Natural killer cell treated with Interleukin-12 subunit alpha and Interleukin-12 subunit beta and Interleukin-15 and Interleukin-18, amount 100 ng/mL, for 72 hours (primary cell): ENCODE results near the gene CACNG5. TPM values are rescaled to one million over a fixed set of nuclear protein-coding genes. Genes with fewer than 3 reads are reported as not detected.

Experiments used
- ATAC-seq, 2 donors: fragments of 150-1000 bp; cut with Tn5 transposase in 1 of 2; sonication (Bioruptor Pico), chemical (Tn5 transposase) in 1 of 2; 2 replicates each; pipeline ENCODE4 v1.10.0; 2021
- DNase-seq: peaks from one replicate; pipeline ENCODE4 v3.0.0; 2022; ENCODE audit warnings: low spot score
- H3K27ac Mint-ChIP-seq, 2 donors: 1 replicate in 1 of 2; 2 replicates in 1 of 2; pipeline ENCODE4 v1.8.0; 2022; ENCODE audit warnings: mixed read lengths in 2 of 2, mild to moderate bottlenecking in 1 of 2, moderate library complexity in 1 of 2
- H3K27me3 Mint-ChIP-seq, 2 donors: 1 replicate in 1 of 2; 2 replicates in 1 of 2; pipeline ENCODE4 v1.8.0; 2022; ENCODE audit warnings: mixed read lengths in 2 of 2
- H3K36me3 Mint-ChIP-seq: one replicate; pipeline ENCODE4 v1.8.0; 2022; ENCODE audit warnings: mixed read lengths
- H3K4me1 Mint-ChIP-seq, 2 donors: 1 replicate in 1 of 2; 2 replicates in 1 of 2; pipeline ENCODE4 v1.8.0; 2022; ENCODE audit warnings: low read depth in 2 of 2, mixed read lengths in 2 of 2, mild to moderate bottlenecking in 1 of 2
- H3K4me3 Mint-ChIP-seq: one replicate; pipeline ENCODE4 v1.8.0; 2022; ENCODE audit warnings: mixed read lengths
- H3K9me3 Mint-ChIP-seq: 2 replicates; pipeline ENCODE4 v1.8.0; 2022; ENCODE audit warnings: mixed read lengths
- total RNA-seq, 2 donors: library from RNA; stranded (reverse); gene quantifications; one replicate each; pipeline ENCODE4 v1.2.3, GENCODE V29; 2022

CACNG5 gene
- total RNA-seq, 2 donors from 2014 or later: not detected

DNA sequence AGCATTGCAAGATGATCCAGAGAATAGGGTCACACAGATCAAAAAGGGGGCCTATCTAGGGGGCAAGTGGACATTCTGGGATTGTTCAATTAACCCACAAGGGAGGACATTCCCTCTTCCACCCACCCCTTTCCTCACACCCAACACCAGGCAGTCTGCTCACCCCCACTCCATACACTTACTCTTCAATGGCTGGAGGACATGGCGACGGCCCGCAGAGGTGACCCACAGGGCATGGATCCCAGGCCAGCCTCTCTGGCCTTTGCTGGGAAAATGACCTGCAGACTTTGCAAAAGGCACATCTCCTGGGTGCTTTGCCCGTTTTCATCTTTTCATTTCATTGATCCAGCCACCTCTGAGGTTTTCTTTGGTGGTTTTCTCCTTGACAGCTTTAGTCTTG, 1.7 kb upstream of the CACNG5 start:
- no peak overlapping the region for H3K4me3 Mint-ChIP-seq
- DNase-seq (no peak), ATAC-seq (no peak)
- no peaks in the 10 kb centered on the region for H3K36me3 Mint-ChIP-seq
- H3K27ac Mint-ChIP-seq: no peak overlapping the region
- no peaks in the 10 kb centered on the region for H3K4me1 Mint-ChIP-seq
- H3K9me3 Mint-ChIP-seq: no peaks in the 10 kb centered on the region
- peaks cover 37 to 58% of the 10 kb centered on the region in 2 donors for H3K27me3 Mint-ChIP-seq

- peak; percentile 18 for DNase-seq
- ATAC-seq: no peak
- Mint-ChIP-seq H3K27ac (no peak overlapping the region), H3K4me1 (no peaks in the 10 kb centered on the region), H3K9me3 (no peaks in the 10 kb centered on the region), H3K4me3 (no peak overlapping the region), H3K27me3 (peaks cover 37 to 55% of the 10 kb centered on the region in 2 donors), H3K36me3 (no peaks in the 10 kb centered on the region)
Measured at GRCh38 chr17:66834426-66834918, 445 bp upstream of the CACNG5 start.

DNA sequence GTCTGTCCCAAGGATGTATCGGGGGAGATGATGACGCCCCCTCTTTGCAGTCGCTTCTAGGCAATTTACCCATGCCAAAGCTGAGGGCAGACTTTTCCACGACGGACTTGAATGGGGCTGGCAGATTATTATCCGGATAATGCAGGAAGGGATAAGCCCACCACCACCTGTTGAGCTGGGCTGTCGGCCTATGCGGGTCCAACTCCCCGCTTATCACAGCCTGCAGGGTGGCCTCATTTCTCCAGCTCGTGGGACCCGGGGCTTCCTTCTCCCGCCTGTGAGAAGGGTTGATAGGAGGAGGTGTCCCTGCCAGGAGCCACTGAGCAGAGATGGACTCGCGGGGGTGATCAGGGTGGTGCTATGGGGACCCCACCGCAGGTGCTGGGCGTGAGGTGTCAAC, 559 bp downstream of the CACNG5 start:
- peaks cover 31 to 50% of the 10 kb centered on the region in 2 donors for H3K27me3 Mint-ChIP-seq

DNA sequence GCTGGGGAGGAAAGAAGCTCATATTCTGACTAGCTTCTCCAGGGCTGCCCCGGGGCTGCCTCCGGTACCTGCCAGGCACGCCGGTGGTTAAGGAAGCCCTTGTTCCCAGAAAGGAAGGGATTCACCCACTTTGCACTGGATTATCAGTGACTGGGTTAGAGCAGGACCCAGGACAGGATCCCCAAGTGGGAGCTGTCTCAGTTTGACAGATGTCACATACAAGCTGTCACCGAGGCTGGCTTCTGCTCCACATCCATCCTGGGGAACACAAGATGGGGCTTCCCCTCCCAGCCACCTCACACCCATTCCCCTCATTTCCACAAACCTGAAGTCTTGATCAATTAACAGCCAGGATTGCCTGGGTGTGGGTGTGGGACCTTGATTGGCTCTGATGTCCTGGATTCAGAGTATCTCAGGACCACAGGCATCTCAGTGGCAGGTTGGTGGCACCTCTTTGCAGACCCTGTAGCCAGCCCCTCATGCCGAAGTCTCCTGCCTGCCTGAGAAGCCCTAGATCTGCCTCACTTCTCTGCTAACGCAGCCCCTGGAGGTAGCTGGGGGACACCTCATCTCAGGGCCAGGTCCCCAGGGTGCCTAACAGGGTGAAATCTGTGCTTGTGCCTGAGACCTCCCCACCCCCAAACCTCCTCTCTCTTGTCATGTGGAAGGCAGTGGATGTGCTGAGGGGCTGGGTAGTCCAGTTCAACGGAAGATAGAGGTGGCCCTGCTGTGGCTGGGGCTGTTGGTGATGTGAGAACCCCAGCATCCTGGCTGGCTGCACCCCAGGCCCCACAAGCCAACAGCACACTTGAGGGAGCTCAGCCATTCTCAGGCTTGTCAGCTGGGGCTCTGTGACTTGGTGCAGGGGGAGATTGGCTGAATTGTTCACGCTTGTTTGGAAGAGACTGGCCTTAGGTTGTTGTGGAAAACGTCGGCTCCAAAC, 1.4 kb downstream of the CACNG5 start:
- ATAC-seq (peak in 1 of 2 donors; percentile 8), DNase-seq (no peak)
- no peaks in the 10 kb centered on the region for H3K9me3 Mint-ChIP-seq
- no peak overlapping the region for H3K27ac Mint-ChIP-seq
- no peak overlapping the region for H3K4me3 Mint-ChIP-seq
- no peaks in the 10 kb centered on the region for H3K4me1 Mint-ChIP-seq
- peaks cover 30 to 44% of the 10 kb centered on the region in 2 donors for H3K27me3 Mint-ChIP-seq
- no peaks in the 10 kb centered on the region for H3K36me3 Mint-ChIP-seq

More for the DNA sequence above, 559 bp downstream of the CACNG5 start:
- DNase-seq (peak; percentile 39), ATAC-seq (no peak)
- no peak overlapping the region for H3K4me3 Mint-ChIP-seq
- no peaks in the 10 kb centered on the region for H3K4me1 Mint-ChIP-seq
- H3K36me3 Mint-ChIP-seq: no peaks in the 10 kb centered on the region
- no peak overlapping the region for H3K27ac Mint-ChIP-seq
- H3K9me3 Mint-ChIP-seq: no peaks in the 10 kb centered on the region

- no peaks in the 10 kb centered on the region for H3K4me1 Mint-ChIP-seq
- no peaks in the 10 kb centered on the region for H3K36me3 Mint-ChIP-seq
- H3K27ac Mint-ChIP-seq: no peak overlapping the region
- H3K27me3 Mint-ChIP-seq: peaks cover 22 to 35% of the 10 kb centered on the region in 2 donors
- DNase-seq (no peak), ATAC-seq (peak in 1 of 2 donors; percentile 25)
- no peak overlapping the region for H3K4me3 Mint-ChIP-seq
- H3K9me3 Mint-ChIP-seq: no peaks in the 10 kb centered on the region
Measured at GRCh38 chr17:66837226-66837625, 2.3 kb downstream of the CACNG5 start.

GRCh38 chr17:66837885-66838665, 3.2 kb downstream of the CACNG5 start:
- Mint-ChIP-seq H3K4me1 (no peaks in the 10 kb centered on the region), H3K4me3 (no peak overlapping the region), H3K27ac (no peak overlapping the region), H3K27me3 (peaks cover 19 to 32% of the 10 kb centered on the region in 2 donors), H3K9me3 (no peaks in the 10 kb centered on the region), H3K36me3 (no peaks in the 10 kb centered on the region)
- ATAC-seq: no peak
- DNase-seq: no peak

DNA sequence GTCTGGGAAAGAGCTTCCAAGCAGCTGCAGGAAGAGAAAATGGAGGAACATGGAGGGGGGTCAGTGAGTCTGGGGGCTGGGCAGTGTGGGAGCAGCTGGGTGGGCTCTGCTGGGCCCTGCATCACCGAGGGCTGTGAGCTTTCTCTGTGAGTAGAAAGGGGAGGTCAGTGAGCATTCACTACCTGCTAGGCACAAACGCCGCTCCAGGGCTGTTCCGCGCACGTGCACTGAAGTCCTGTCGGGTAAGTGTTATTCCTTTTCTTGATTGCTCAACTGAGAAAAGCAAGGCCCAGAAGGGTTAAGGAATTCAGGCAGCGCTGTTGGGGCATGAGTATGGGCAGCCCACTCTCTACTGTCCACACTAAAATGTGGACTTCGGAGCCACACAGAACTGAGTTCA, 4.7 kb downstream of the CACNG5 start:
- H3K36me3 Mint-ChIP-seq: no peaks in the 10 kb centered on the region
- ATAC-seq (no peak), DNase-seq (no peak)
- no peak overlapping the region for H3K4me3 Mint-ChIP-seq
- no peak overlapping the region for H3K27ac Mint-ChIP-seq
- H3K9me3 Mint-ChIP-seq: no peaks in the 10 kb centered on the region
- H3K27me3 Mint-ChIP-seq: peaks cover 13 to 16% of the 10 kb centered on the region in 2 donors
- no peaks in the 10 kb centered on the region for H3K4me1 Mint-ChIP-seq

GRCh38 chr17:66840061-66840460, 5.1 kb downstream of the CACNG5 start:
- Mint-ChIP-seq H3K36me3 (no peaks in the 10 kb centered on the region), H3K4me3 (no peak overlapping the region), H3K27me3 (peaks cover 16 to 17% of the 10 kb centered on the region in 2 donors), H3K4me1 (no peaks in the 10 kb centered on the region), H3K27ac (no peak overlapping the region), H3K9me3 (no peaks in the 10 kb centered on the region)
- DNase-seq (no peak), ATAC-seq (no peak)

GRCh38 chr17:66841328-66841727, 6.4 kb downstream of the CACNG5 start:
- peaks cover 16 to 19% of the 10 kb centered on the region in 2 donors for H3K27me3 Mint-ChIP-seq
- no peak for ATAC-seq

GRCh38 chr17:66841744-66842143, 6.8 kb downstream of the CACNG5 start:
- Mint-ChIP-seq H3K4me1 (no peaks in the 10 kb centered on the region), H3K27me3 (peaks cover 16 to 23% of the 10 kb centered on the region in 2 donors), H3K36me3 (no peaks in the 10 kb centered on the region), H3K9me3 (no peaks in the 10 kb centered on the region), H3K27ac (no peak overlapping the region), H3K4me3 (no peak overlapping the region)
- DNase-seq (no peak), ATAC-seq (no peak)

More at GRCh38 chr17:66841328-66841727, 6.4 kb downstream of the CACNG5 start:
- no peak for DNase-seq
- no peaks in the 10 kb centered on the region for H3K36me3 Mint-ChIP-seq
- H3K27ac Mint-ChIP-seq: no peak overlapping the region
- H3K4me3 Mint-ChIP-seq: no peak overlapping the region
- no peaks in the 10 kb centered on the region for H3K4me1 Mint-ChIP-seq
- H3K9me3 Mint-ChIP-seq: no peaks in the 10 kb centered on the region

- no peak for ATAC-seq
- Mint-ChIP-seq H3K4me1 (no peaks in the 10 kb centered on the region), H3K36me3 (no peaks in the 10 kb centered on the region), H3K9me3 (no peaks in the 10 kb centered on the region), H3K27me3 (peaks cover 12 to 24% of the 10 kb centered on the region in 2 donors), H3K4me3 (no peak overlapping the region), H3K27ac (no peak overlapping the region)
- no peak for DNase-seq
Measured at GRCh38 chr17:66842505-66842904, 7.6 kb downstream of the CACNG5 start.

GRCh38 chr17:66842959-66843358, 8.0 kb downstream of the CACNG5 start:
- H3K36me3 Mint-ChIP-seq: no peaks in the 10 kb centered on the region
- H3K27me3 Mint-ChIP-seq: peaks cover 8 to 24% of the 10 kb centered on the region in 2 donors
- DNase-seq: no peak
- no peak overlapping the region for H3K27ac Mint-ChIP-seq
- ATAC-seq: no peak
- H3K4me3 Mint-ChIP-seq: no peak overlapping the region
- no peaks in the 10 kb centered on the region for H3K4me1 Mint-ChIP-seq
- H3K9me3 Mint-ChIP-seq: no peaks in the 10 kb centered on the region

DNA sequence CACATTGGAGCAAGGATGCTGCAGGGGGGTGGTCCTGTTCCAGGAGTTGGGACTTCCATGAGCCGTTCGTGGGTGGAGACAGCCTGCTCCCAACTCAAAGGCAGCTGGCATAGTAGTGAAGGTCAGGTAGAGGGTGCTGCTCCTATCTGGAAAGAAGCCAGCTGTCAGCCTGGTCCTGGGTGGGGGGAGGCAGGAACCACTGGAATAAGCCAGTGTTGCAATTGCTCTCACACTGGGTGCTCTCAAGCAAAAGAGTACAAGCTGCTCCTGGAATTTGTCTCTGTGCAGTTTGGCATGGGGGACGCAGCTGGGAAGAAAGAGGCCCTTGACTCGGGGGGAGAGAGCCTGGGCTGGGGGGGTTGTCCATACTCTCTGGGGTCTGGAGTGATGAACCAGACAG, 8.7 kb downstream of the CACNG5 start:
- DNase-seq: no peak
- Mint-ChIP-seq H3K27me3 (peaks cover 8 to 24% of the 10 kb centered on the region in 2 donors), H3K9me3 (no peaks in the 10 kb centered on the region), H3K4me3 (no peak overlapping the region), H3K27ac (no peak overlapping the region), H3K36me3 (no peaks in the 10 kb centered on the region), H3K4me1 (no peaks in the 10 kb centered on the region)
- ATAC-seq: peak in 1 of 2 donors; percentile 14

- Mint-ChIP-seq H3K36me3 (no peaks in the 10 kb centered on the region), H3K9me3 (no peaks in the 10 kb centered on the region), H3K4me1 (no peaks in the 10 kb centered on the region), H3K4me3 (no peak overlapping the region), H3K27me3 (peaks cover 10 to 22% of the 10 kb centered on the region in 2 donors), H3K27ac (no peak overlapping the region)
- DNase-seq: no peak
- no peak for ATAC-seq
Measured at GRCh38 chr17:66847704-66848103, 12.8 kb downstream of the CACNG5 start.
